Fibroblast of lung (primary cell): ENCODE data around the gene PPIE.

ENCODE experiments used
- EZH2 ChIP-seq: IDR thresholded peaks from 2 replicates; pipeline ENCODE4 v1.5.1; 2012; ENCODE audit warnings: low read length, control low read depth, mild to moderate bottlenecking; ENCODE audit errors: missing control alignments
- TF ChIP-seq, protein P1 (sequence below), 2 donors: IDR thresholded peaks in 1 of 2; conservative IDR thresholded peaks in 1 of 2; 1 replicate in 1 of 2; 2 replicates in 1 of 2; pipeline ENCODE4 v1.5.1; 2011 to 2012; ENCODE audit warnings: low read length in 2 of 2, control low read depth in 1 of 2, inconsistent platforms in 1 of 2, low read depth in 1 of 2, mild to moderate bottlenecking in 1 of 2

DNA sequence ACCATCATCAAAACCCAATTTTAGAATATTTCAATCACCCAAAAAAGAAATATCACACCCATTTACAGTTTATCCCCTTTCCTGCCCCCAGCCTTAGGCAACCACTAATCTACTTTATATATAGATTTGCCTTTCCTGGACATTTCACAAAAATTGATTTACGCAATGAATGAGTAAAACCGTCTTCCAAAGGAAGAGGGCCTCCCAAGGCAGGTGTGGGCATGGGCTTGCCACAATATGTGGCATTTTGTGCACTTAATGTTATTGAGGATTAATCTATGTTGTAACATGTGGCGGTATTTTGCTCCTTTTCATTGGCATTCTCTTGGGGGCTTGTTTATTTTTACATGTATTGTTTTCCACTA, 61.8 kb downstream of the PPIE start:
- TF ChIP-seq EZH2, result no peak
- TF ChIP-seq, protein P1, sequence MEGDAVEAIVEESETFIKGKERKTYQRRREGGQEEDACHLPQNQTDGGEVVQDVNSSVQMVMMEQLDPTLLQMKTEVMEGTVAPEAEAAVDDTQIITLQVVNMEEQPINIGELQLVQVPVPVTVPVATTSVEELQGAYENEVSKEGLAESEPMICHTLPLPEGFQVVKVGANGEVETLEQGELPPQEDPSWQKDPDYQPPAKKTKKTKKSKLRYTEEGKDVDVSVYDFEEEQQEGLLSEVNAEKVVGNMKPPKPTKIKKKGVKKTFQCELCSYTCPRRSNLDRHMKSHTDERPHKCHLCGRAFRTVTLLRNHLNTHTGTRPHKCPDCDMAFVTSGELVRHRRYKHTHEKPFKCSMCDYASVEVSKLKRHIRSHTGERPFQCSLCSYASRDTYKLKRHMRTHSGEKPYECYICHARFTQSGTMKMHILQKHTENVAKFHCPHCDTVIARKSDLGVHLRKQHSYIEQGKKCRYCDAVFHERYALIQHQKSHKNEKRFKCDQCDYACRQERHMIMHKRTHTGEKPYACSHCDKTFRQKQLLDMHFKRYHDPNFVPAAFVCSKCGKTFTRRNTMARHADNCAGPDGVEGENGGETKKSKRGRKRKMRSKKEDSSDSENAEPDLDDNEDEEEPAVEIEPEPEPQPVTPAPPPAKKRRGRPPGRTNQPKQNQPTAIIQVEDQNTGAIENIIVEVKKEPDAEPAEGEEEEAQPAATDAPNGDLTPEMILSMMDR (conservative IDR thresholded peaks at IDR 0.05 in 1 of 2, IDR thresholded peaks at IDR 0.05 in 1 of 2; ENCODE audit: low read depth in 1 of 2, low read length in 2 of 2), result no peak
